Amniotic stem cell (primary cell): Measurements from ENCODE around the gene SPEG.
A peak's percentile ranks its signal among the peaks of the same experiment; 100 is the strongest.

Experiments
- DNase-seq: peaks from one replicate; lab custom pipeline; 2025; lab: John Stamatoyannopoulos, UW

SPEG gene

GRCh38 chr2:219478916-219479315, 44.3 kb downstream of the SPEG start:
- DNase-seq: no peak

DNA sequence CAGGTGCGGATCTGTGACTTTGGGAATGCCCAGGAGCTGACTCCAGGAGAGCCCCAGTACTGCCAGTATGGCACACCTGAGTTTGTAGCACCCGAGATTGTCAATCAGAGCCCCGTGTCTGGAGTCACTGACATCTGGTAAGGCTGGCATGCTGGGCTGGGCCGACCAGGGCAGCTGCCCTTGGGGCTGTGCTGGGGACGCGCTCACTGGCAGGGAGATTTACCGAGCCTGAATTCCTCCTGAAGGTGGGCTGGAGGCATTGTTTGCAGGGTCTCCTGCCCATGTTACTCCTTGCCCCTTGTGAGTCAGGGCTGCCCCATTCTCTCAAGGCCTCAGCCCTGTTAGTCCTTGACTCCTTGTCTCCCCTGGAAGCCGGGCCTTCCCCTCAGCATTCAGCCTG, 45.4 kb downstream of the SPEG start:
- DNase-seq: no peak

DNA sequence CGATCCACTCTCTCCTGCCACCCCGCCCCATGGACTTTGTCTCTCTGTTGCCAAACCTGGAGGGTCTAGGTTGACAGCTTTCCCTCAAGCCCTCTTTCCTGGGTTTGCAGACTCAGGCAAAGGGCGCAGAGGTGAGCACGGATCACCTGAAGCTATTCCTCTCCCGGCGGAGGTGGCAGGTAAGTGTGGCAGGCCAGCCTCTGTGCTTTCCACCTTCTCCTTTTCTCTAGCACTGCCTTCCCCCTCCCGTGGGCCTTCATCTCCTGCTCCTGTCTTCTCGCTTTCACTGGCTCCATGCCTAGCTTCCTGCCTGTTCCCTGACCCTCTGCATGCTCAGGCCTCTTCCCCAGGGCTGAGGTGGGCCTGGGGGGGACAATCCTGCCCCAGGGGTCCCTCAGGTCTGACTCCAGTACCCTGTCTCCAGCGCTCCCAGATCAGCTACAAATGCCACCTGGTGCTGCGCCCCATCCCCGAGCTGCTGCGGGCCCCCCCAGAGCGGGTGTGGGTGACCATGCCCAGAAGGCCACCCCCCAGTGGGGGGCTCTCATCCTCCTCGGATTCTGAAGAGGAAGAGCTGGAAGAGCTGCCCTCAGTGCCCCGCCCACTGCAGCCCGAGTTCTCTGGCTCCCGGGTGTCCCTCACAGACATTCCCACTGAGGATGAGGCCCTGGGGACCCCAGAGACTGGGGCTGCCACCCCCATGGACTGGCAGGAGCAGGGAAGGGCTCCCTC, 48.2 kb downstream of the SPEG start:
- DNase-seq: no peak

- DNase-seq: no peak
These were observed 49.1 kb downstream of the SPEG start for GRCh38 chr2:219483451-219484342.

GRCh38 chr2:219484343-219485200, 49.9 kb downstream of the SPEG start:
- no peak for DNase-seq

DNA sequence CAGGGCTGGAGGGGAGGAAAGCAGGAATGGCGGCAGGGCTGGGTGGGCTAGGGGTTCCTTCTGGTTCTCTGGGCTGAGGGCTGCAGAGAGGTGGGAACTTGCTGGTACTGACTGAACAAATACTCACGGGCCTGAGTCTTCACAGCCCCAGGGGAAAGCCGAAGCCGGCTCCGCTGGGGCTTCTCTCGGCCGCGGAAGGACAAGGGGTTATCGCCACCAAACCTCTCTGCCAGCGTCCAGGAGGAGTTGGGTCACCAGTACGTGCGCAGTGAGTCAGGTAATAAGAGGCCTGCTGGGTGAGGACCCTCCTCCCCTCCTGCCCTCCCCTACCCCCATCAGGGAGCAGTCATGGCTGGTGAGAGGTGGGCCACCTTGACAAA, 50.5 kb downstream of the SPEG start:
- no peak for DNase-seq

GRCh38 chr2:219486380-219486959, 51.8 kb downstream of the SPEG start:
- no peak for DNase-seq

GRCh38 chr2:219488149-219488843, 53.7 kb downstream of the SPEG start:
- DNase-seq: no peak

- DNase-seq: no peak
These were observed 54.2 kb downstream of the SPEG start for GRCh38 chr2:219488844-219489194.

DNA sequence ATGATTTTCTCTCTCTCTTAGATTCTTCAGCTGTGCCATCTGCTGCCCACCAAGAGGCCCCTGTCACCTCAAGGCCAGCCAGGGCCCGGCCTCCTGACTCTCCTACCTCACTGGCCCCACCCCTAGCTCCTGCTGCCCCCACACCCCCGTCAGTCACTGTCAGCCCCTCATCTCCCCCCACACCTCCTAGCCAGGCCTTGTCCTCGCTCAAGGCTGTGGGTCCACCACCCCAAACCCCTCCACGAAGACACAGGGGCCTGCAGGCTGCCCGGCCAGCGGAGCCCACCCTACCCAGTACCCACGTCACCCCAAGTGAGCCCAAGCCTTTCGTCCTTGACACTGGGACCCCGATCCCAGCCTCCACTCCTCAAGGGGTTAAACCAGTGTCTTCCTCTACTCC, 54.7 kb downstream of the SPEG start:
- no peak for DNase-seq

- DNase-seq: no peak
These were observed 55.5 kb downstream of the SPEG start for GRCh38 chr2:219490186-219490585.

- DNase-seq: no peak
These were observed 56.0 kb downstream of the SPEG start for GRCh38 chr2:219490600-219491130.

DNA sequence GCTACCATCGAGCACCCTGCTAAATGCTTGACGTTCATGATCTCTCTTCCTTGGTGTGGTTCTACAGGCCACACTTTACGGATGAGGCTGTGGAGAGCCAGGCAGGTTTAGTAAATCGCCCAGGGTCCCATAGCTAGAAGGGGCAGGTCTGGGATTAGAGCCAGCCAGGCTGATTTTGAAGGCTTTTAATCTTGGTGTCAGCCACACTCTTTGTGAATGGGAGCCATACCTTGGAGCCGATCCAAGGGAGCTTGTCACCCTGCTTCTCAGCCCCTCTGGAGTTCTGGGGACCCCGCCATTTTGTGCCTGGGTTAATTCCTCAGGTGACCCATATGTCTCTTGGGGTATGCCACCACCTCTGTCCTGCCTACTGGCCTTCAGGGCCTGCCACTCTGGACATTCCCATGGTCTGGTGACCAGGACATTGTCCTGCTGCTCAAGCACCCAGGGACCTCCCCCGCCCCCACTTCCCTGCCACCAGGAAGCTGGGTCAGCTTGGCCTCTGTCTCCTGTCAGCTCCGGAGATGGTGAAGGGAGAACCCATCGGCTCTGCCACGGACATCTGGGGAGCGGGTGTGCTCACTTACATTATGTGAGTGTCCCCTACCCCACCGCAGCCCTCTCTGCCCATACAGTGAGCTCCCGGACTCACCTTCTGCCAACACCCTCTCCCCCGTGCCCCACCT, 56.8 kb downstream of the SPEG start:
- no peak for DNase-seq

GRCh38 chr2:219492575-219492974, 57.9 kb downstream of the SPEG start:
- no peak for DNase-seq

- no peak for DNase-seq
These were observed 58.4 kb downstream of the SPEG start for GRCh38 chr2:219493086-219493485.

GRCh38 chr2:219494952-219495530, 60.4 kb downstream of the SPEG start:
- DNase-seq: no peak

DNA sequence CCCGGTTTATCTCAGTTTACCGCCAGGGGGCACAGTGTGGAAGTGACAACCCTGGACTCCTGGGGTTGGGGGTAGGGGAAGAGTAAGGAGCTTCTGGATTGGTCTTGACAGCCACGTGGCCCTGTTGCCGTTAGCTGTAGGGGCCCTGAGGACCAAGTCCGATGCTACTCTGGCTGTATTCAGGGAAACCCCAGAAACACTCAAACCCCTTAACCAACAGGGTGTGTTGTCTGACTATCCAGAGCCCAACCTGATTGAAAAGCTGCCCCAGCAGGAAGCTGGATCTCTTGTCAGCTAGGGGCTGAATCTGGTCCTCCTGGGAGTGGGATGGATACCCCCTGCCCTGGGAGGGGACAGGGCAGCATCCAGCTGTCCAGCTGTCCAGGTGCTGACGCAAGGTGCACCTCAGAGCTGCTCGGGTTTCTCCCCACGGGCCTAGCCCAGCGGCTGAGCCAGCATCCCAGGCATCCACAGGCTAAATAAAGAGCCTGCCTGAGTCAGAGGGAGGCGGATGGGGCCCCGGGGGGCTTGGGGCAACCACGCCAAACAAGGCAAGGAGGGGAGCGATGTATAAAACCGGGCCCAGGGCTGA, 61.0 kb downstream of the SPEG start:
- DNase-seq: peak; percentile 9

DNA sequence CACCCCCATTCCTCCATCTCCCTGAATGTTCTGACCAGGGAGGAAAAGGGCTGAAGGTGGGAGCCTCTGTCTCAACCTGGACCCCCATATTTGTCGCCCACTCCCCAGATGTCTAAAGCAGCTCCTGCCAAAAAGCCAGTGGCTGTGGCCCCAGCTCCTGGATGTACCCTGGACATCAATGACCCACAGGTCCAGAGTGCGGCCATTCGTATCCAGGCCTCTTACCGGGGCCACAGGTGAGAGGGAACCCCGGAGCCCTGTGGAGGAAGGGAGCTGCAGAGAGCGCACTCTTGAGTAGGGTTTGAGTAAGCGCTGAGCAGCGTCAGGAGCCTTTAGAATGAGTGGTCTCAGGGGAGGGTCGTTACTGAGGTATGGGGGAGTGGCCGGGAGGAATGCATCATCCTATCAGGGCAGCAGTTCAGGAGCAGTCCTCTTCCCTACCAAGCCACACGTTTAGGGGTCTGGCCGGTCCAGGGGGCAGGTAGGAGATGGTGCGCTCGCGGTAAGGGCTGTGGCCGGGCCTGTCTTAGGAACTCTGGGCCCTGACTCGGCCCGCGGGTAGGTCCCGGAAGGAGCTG, 61.7 kb downstream of the SPEG start:
- DNase-seq: no peak

- no peak for DNase-seq
These were observed 62.3 kb downstream of the SPEG start for GRCh38 chr2:219496825-219497494.
